ENCODE results near the gene THAP7.

GRCh38 chr22:21009638-21010425, 7.9 kb upstream of the THAP7 start:
- TF ChIP-seq, protein P1, sequence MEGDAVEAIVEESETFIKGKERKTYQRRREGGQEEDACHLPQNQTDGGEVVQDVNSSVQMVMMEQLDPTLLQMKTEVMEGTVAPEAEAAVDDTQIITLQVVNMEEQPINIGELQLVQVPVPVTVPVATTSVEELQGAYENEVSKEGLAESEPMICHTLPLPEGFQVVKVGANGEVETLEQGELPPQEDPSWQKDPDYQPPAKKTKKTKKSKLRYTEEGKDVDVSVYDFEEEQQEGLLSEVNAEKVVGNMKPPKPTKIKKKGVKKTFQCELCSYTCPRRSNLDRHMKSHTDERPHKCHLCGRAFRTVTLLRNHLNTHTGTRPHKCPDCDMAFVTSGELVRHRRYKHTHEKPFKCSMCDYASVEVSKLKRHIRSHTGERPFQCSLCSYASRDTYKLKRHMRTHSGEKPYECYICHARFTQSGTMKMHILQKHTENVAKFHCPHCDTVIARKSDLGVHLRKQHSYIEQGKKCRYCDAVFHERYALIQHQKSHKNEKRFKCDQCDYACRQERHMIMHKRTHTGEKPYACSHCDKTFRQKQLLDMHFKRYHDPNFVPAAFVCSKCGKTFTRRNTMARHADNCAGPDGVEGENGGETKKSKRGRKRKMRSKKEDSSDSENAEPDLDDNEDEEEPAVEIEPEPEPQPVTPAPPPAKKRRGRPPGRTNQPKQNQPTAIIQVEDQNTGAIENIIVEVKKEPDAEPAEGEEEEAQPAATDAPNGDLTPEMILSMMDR (IDR thresholded peaks at IDR 0.05 in 2 of 3, conservative IDR thresholded peaks at IDR 0.05 in 1 of 3; ENCODE audit: borderline replicate concordance in 1 of 3, insufficient read depth in 1 of 3, low read depth in 2 of 3, low read length in 2 of 3) = no peak
- no peak for TF ChIP-seq EZH2 (IDR thresholded peaks at IDR 0.05)
- no peak for TF ChIP-seq POLR2A (IDR thresholded peaks at IDR 0.05; ENCODE audit: borderline replicate concordance, extremely low read depth, insufficient read depth, insufficient read length)
- TF ChIP-seq, protein P2, sequence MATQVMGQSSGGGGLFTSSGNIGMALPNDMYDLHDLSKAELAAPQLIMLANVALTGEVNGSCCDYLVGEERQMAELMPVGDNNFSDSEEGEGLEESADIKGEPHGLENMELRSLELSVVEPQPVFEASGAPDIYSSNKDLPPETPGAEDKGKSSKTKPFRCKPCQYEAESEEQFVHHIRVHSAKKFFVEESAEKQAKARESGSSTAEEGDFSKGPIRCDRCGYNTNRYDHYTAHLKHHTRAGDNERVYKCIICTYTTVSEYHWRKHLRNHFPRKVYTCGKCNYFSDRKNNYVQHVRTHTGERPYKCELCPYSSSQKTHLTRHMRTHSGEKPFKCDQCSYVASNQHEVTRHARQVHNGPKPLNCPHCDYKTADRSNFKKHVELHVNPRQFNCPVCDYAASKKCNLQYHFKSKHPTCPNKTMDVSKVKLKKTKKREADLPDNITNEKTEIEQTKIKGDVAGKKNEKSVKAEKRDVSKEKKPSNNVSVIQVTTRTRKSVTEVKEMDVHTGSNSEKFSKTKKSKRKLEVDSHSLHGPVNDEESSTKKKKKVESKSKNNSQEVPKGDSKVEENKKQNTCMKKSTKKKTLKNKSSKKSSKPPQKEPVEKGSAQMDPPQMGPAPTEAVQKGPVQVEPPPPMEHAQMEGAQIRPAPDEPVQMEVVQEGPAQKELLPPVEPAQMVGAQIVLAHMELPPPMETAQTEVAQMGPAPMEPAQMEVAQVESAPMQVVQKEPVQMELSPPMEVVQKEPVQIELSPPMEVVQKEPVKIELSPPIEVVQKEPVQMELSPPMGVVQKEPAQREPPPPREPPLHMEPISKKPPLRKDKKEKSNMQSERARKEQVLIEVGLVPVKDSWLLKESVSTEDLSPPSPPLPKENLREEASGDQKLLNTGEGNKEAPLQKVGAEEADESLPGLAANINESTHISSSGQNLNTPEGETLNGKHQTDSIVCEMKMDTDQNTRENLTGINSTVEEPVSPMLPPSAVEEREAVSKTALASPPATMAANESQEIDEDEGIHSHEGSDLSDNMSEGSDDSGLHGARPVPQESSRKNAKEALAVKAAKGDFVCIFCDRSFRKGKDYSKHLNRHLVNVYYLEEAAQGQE (IDR thresholded peaks at IDR 0.05; ENCODE audit: low read depth) = peak; percentile 86
- TF ChIP-seq ZNF274 (IDR thresholded peaks at IDR 0.05; ENCODE audit: low read depth, low read length) = no peak
- TF ChIP-seq EGR1 (IDR thresholded peaks at IDR 0.05; ENCODE audit: low read depth) = no peak
- TF ChIP-seq ELF1 (IDR thresholded peaks at IDR 0.05; ENCODE audit: borderline replicate concordance, low read depth) = no peak

Data from HCT116 (cell line).